Measurements from ENCODE around the gene TSPAN4. TPM values are rescaled to one million over a fixed set of nuclear protein-coding genes. Genes with fewer than 3 reads are reported as not detected.

Gene TSPAN4
- total RNA-seq, 2 experiments from 2014 or later = 9.4 to 12.1 TPM

GRCh38 chr11:794766-795633 is 47.7 kb upstream of the TSPAN4 start:
- CTCF ChIA-PET (ENCODE audit: unreplicated experiment) = no interaction called here
- no TSS peak for BruUV-seq (replicated peaks)
- H3K36me3 ChIP-seq (ENCODE audit: insufficient read depth, low read length) = peaks cover 33% of the 10 kb centered on the region; the same call in 1 of the 2 replicates
- DNase-seq (ENCODE audit: low spot score) = peak; percentile 65
- no peaks in the 10 kb centered on the region for H3K9me2 ChIP-seq (ENCODE audit: insufficient read depth, low read length)
- H3K9me3 ChIP-seq (ENCODE audit: low read length) = no peaks in the 10 kb centered on the region
- TF ChIP-seq CTCF (conservative IDR thresholded peaks at IDR 0.05; ENCODE audit: low read length) = no peak
- no peak for TF ChIP-seq EZH2phosphoT487 (IDR thresholded peaks at IDR 0.05; ENCODE audit: borderline replicate concordance, low read depth, low read length)
- POLR2A ChIA-PET = interaction anchor here (0.9 to 1.4 kb wide), 3 partner anchors 11 to 68 kb away, joined by 3 to 4 read pairs (median 4); partner anchors contain the start of gene RPLP2
- H3K79me2 ChIP-seq (ENCODE audit: insufficient read depth, low read depth, low read length) = peaks cover 8% of the 10 kb centered on the region; the same call in 1 of the 2 replicates
- no peak overlapping the region for H2AFZ ChIP-seq (ENCODE audit: low read length)
- intact Hi-C loops (cut with micrococcal nuclease; ENCODE audit: unreplicated experiment) = loop anchor here (5.0 kb wide), 2 partner anchors 48 to 228 kb away; partner anchors contain the start of gene TALDO1
- no peaks in the 10 kb centered on the region for H4K20me1 ChIP-seq (ENCODE audit: insufficient read depth, low read length)
- H3K27ac ChIP-seq (ENCODE audit: low read depth, low read length, poor library complexity, severe bottlenecking) = peak overlapping the region; percentile 57
- H3K4me1 ChIP-seq (ENCODE audit: insufficient read depth, low read length, poor library complexity, severe bottlenecking) = peaks cover 28% of the 10 kb centered on the region
- H3K4me2 ChIP-seq (ENCODE audit: low read length) = peak overlapping the region; percentile 98
- peak overlapping the region; percentile 93 for H3K4me3 ChIP-seq (ENCODE audit: low read depth, low read length, poor library complexity, severe bottlenecking)

- Histone ChIP-seq H3K27ac (ENCODE audit: low read depth, low read length, poor library complexity, severe bottlenecking) (peak overlapping the region; percentile 75), H4K20me1 (ENCODE audit: insufficient read depth, low read length) (no peaks in the 10 kb centered on the region), H3K9me3 (ENCODE audit: low read length) (no peaks in the 10 kb centered on the region), H3K79me2 (ENCODE audit: insufficient read depth, low read depth, low read length) (peaks cover 8% of the 10 kb centered on the region; the same call in 1 of the 2 replicates), H3K4me3 (ENCODE audit: low read depth, low read length, poor library complexity, severe bottlenecking) (peak overlapping the region; percentile 93), H2AFZ (ENCODE audit: low read length) (no peak overlapping the region), H3K4me1 (ENCODE audit: insufficient read depth, low read length, poor library complexity, severe bottlenecking) (peaks cover 21% of the 10 kb centered on the region), H3K4me2 (ENCODE audit: low read length) (peak overlapping the region; percentile 98), H3K9me2 (ENCODE audit: insufficient read depth, low read length) (no peaks in the 10 kb centered on the region), H3K36me3 (ENCODE audit: insufficient read depth, low read length) (peaks cover 35% of the 10 kb centered on the region; the same call in 1 of the 2 replicates)
- ChIA-PET POLR2A (interaction anchor here (0.5 to 1.8 kb wide), 7 partner anchors 10 to 69 kb away, joined by 3 to 9 read pairs (median 3); partner anchors contain the start of gene RPLP2), CTCF (ENCODE audit: unreplicated experiment) (no interaction called here)
- intact Hi-C loops (cut with micrococcal nuclease; ENCODE audit: unreplicated experiment) = loop anchor here (2.0 to 5.0 kb wide), 3 partner anchors 19 to 229 kb away; partner anchors contain the start of genes GATD1 and TALDO1
- no peak for TF ChIP-seq CTCF (conservative IDR thresholded peaks at IDR 0.05; ENCODE audit: low read length)
- TF ChIP-seq EZH2phosphoT487 (IDR thresholded peaks at IDR 0.05; ENCODE audit: borderline replicate concordance, low read depth, low read length) = no peak
- no TSS peak for BruUV-seq (replicated peaks)
- peak; percentile 83 for DNase-seq (ENCODE audit: low spot score)
Observed at GRCh38 chr11:795634-796564, 46.8 kb upstream of the TSPAN4 start.

Data from OCI-LY7 (cell line).